Neural cell (in vitro differentiated cells): Measurements from ENCODE around the gene LDLRAD4. TPM values are rescaled to one million over a fixed set of nuclear protein-coding genes. Genes with fewer than 3 reads are reported as not detected.

ENCODE experiments used
- H2AFZ ChIP-seq: fragments of 200-600, 300-800 bp; sonication (generic), shearing (Covaris generic); 2 replicates; pipeline ENCODE4 v1.6.0; 2014; ENCODE audit warnings: low read depth, mild to moderate bottlenecking, antibody characterized with exemption, low read length, moderate library complexity
- H3F3A ChIP-seq: fragments of 200-600 bp; shearing (Covaris generic); 2 replicates; pipeline ENCODE4 v1.6.1; 2016; ENCODE audit warnings: mild to moderate bottlenecking, moderate library complexity, mixed read lengths, antibody characterized with exemption, low read length; ENCODE audit not compliant: insufficient read depth, poor library complexity, severe bottlenecking
- H3K27ac ChIP-seq: fragments of 200-600, 300-800 bp; sonication (generic), shearing (Covaris generic); 2 replicates; pipeline ENCODE4 v1.5.1; 2014; ENCODE audit warnings: mild to moderate bottlenecking, low read length, moderate library complexity
- H3K27me3 ChIP-seq: fragments of 300-800, 200-600 bp; sonication (generic), shearing (Covaris generic); 2 replicates; pipeline ENCODE4 v1.6.0; 2014; ENCODE audit warnings: mild to moderate bottlenecking, low read depth, low read length, moderate library complexity; ENCODE audit not compliant: insufficient read depth
- H3K36me3 ChIP-seq: fragments of 300-800, 200-600 bp; sonication (generic), shearing (Covaris generic); 2 replicates; pipeline ENCODE4 v1.5.1; 2014; ENCODE audit warnings: mild to moderate bottlenecking, antibody characterized with exemption, low read length, moderate library complexity; ENCODE audit not compliant: insufficient read depth
- H3K4me2 ChIP-seq: fragments of 300-800, 200-600 bp; sonication (generic), shearing (Covaris generic); 2 replicates; pipeline ENCODE4 v1.6.0; 2014; ENCODE audit warnings: mild to moderate bottlenecking, low read length
- H3K4me3 ChIP-seq: fragments of 300-800, 200-600 bp; sonication (generic), shearing (Covaris generic); 2 replicates; pipeline ENCODE4 v1.5.1; 2014; ENCODE audit warnings: mild to moderate bottlenecking, low read length, moderate library complexity
- H3K79me2 ChIP-seq: fragments of 200-600 bp; shearing (Covaris generic); replicated peaks from 2 replicates; pipeline ENCODE4 v1.6.0; 2014; ENCODE audit warnings: mild to moderate bottlenecking, low read length, moderate library complexity; ENCODE audit not compliant: insufficient read depth
- H3K9ac ChIP-seq: fragments of 300-800, 200-600 bp; sonication (generic), shearing (Covaris generic); 2 replicates; pipeline ENCODE4 v1.6.1; 2016; ENCODE audit warnings: mild to moderate bottlenecking, low read length, mixed read lengths
- H3K9me2 ChIP-seq: fragments of 200-600 bp; shearing (Covaris generic); 2 replicates; pipeline ENCODE4 v1.6.1; 2016; ENCODE audit warnings: mild to moderate bottlenecking, low read length, mixed read lengths; ENCODE audit not compliant: insufficient read depth
- H3K9me3 ChIP-seq: fragments of 200-600, 300-800 bp; sonication (generic), shearing (Covaris generic); 2 replicates; pipeline ENCODE4 v1.6.1; 2016; ENCODE audit warnings: mild to moderate bottlenecking, mixed run types, low read length, moderate library complexity, mixed read lengths
- H4K20me1 ChIP-seq: fragments of 200-600 bp; shearing (Covaris generic); 2 replicates; pipeline ENCODE4 v1.6.1; 2016; ENCODE audit warnings: mild to moderate bottlenecking, mixed run types; ENCODE audit not compliant: insufficient read depth
- CTCF ChIP-seq: fragments of 450-650 bp; IDR thresholded peaks from 2 replicates; pipeline ENCODE4 v1.5.1; 2014; ENCODE audit warnings: antibody characterized with exemption, mild to moderate bottlenecking, moderate library complexity; ENCODE audit not compliant: poor library complexity, severe bottlenecking
- EP300 ChIP-seq: fragments of 450-650 bp; conservative IDR thresholded peaks from 2 replicates; pipeline ENCODE4 v1.6.1; 2014; ENCODE audit warnings: antibody characterized with exemption, mild to moderate bottlenecking, moderate library complexity; ENCODE audit not compliant: poor library complexity, severe bottlenecking
- EZH2 ChIP-seq: fragments of 200-600, 300-800 bp; shearing (Covaris generic), sonication (generic); IDR thresholded peaks from 2 replicates; pipeline ENCODE4 v1.6.1; 2014; ENCODE audit warnings: antibody characterized with exemption, low read length, borderline replicate concordance, mild to moderate bottlenecking; ENCODE audit not compliant: insufficient read depth, poor library complexity, severe bottlenecking
- MXI1 ChIP-seq: fragments of 450-650 bp; conservative IDR thresholded peaks from 2 replicates; pipeline ENCODE4 v1.6.1; 2014; ENCODE audit warnings: antibody characterized with exemption, mild to moderate bottlenecking; ENCODE audit not compliant: poor library complexity, severe bottlenecking
- POLR2AphosphoS5 ChIP-seq: IDR thresholded peaks from 2 replicates; pipeline ENCODE4 v1.6.1; 2012
- RAD21 ChIP-seq: fragments of 450-650 bp; conservative IDR thresholded peaks from 2 replicates; pipeline ENCODE4 v1.6.1; 2014; ENCODE audit warnings: antibody characterized with exemption, mild to moderate bottlenecking, moderate library complexity
- REST ChIP-seq: IDR thresholded peaks from 2 replicates; pipeline ENCODE4 v1.6.1; 2012; ENCODE audit warnings: borderline replicate concordance
- SMC3 ChIP-seq: fragments of 450-650 bp; conservative IDR thresholded peaks from 2 replicates; pipeline ENCODE4 v1.6.1; 2014; ENCODE audit warnings: antibody characterized with exemption, mild to moderate bottlenecking, moderate library complexity; ENCODE audit not compliant: poor library complexity
- TAF1 ChIP-seq: IDR thresholded peaks from 2 replicates; pipeline ENCODE4 v1.6.1; 2012; ENCODE audit warnings: low read depth
- polyA plus RNA-seq: library from polyadenylated mRNA; depleted of rRNA; stranded (reverse); fragments of >200 nt; gene quantifications from 2 replicates; pipeline ENCODE4 v1.2.3, GENCODE V29; 2014

LDLRAD4 gene
- polyA plus RNA-seq, 1 donor from 2014 or later: 3.7 TPM

GRCh38 chr18:13176847-13177246 lies 41.7 kb upstream of the LDLRAD4 start:
- no peaks in the 10 kb centered on the region for H3K9me2 ChIP-seq
- no peak overlapping the region for H3K9ac ChIP-seq
- H4K20me1 ChIP-seq: no peaks in the 10 kb centered on the region
- no peaks in the 10 kb centered on the region for H3K36me3 ChIP-seq
- no peak overlapping the region for H3K4me2 ChIP-seq
- no peaks in the 10 kb centered on the region for H3K9me3 ChIP-seq
- H3K27me3 ChIP-seq: no peaks in the 10 kb centered on the region
- H2AFZ ChIP-seq: no peak overlapping the region
- TF ChIP-seq EP300: no peak
- TF ChIP-seq RAD21: no peak
- TF ChIP-seq EZH2: no peak
- H3K27ac ChIP-seq: no peak overlapping the region
- H3F3A ChIP-seq: no peaks in the 10 kb centered on the region
- no peak overlapping the region for H3K4me3 ChIP-seq
- no peaks in the 10 kb centered on the region for H3K79me2 ChIP-seq

GRCh38 chr18:13178197-13178596 lies 40.4 kb upstream of the LDLRAD4 start:
- Histone ChIP-seq H2AFZ (no peak overlapping the region), H3K27ac (no peak overlapping the region), H3K27me3 (no peaks in the 10 kb centered on the region), H3K9me3 (no peaks in the 10 kb centered on the region), H3F3A (no peaks in the 10 kb centered on the region), H3K79me2 (no peaks in the 10 kb centered on the region), H3K4me2 (no peak overlapping the region), H3K9me2 (no peaks in the 10 kb centered on the region), H3K36me3 (no peaks in the 10 kb centered on the region), H3K4me3 (no peak overlapping the region), H4K20me1 (no peaks in the 10 kb centered on the region), H3K9ac (no peak overlapping the region)
- TF ChIP-seq MXI1: no peak
- no peak for TF ChIP-seq REST
- TF ChIP-seq POLR2AphosphoS5: no peak
- TF ChIP-seq EZH2: no peak
- no peak for TF ChIP-seq TAF1
- TF ChIP-seq SMC3: no peak
- TF ChIP-seq RAD21: no peak
- no peak for TF ChIP-seq EP300
- TF ChIP-seq CTCF: no peak

- H3K79me2 ChIP-seq: no peaks in the 10 kb centered on the region
- H3K27ac ChIP-seq: no peak overlapping the region
- no peaks in the 10 kb centered on the region for H3F3A ChIP-seq
- H3K9me2 ChIP-seq: no peaks in the 10 kb centered on the region
- no peak overlapping the region for H2AFZ ChIP-seq
- TF ChIP-seq CTCF (no peak), EZH2 (no peak), MXI1 (no peak), SMC3 (no peak), POLR2AphosphoS5 (no peak), REST (no peak), EP300 (no peak), RAD21 (no peak), TAF1 (no peak)
- H3K4me3 ChIP-seq: no peak overlapping the region
- no peaks in the 10 kb centered on the region for H3K9me3 ChIP-seq
- no peaks in the 10 kb centered on the region for H3K36me3 ChIP-seq
- H3K4me2 ChIP-seq: no peak overlapping the region
- no peak overlapping the region for H3K9ac ChIP-seq
- H4K20me1 ChIP-seq: no peaks in the 10 kb centered on the region
- H3K27me3 ChIP-seq: no peaks in the 10 kb centered on the region
These were observed 39.6 kb upstream of the LDLRAD4 start for GRCh38 chr18:13178976-13179375.
